ENCODE measurements around the gene SLC6A13. TPM values are rescaled to one million over a fixed set of nuclear protein-coding genes. Genes with fewer than 3 reads are reported as not detected.

Gene SLC6A13
- total RNA-seq, 1 experiment from 2014 or later = 3.5 TPM

- no peak overlapping the region for H3K4me3 Mint-ChIP-seq (ENCODE audit: low read depth, unreplicated experiment)
- no peak for DNase-seq
- no peak overlapping the region for H3K27ac Mint-ChIP-seq (ENCODE audit: unreplicated experiment)
- peaks cover 2% of the 10 kb centered on the region for H3K9me3 Mint-ChIP-seq (ENCODE audit: low read depth, unreplicated experiment)
- peaks cover 9% of the 10 kb centered on the region for H3K36me3 Mint-ChIP-seq (ENCODE audit: insufficient read depth, unreplicated experiment)
- intact Hi-C loops (cut with micrococcal nuclease; ENCODE audit: unreplicated experiment) = no loop called here
- H3K4me1 Mint-ChIP-seq (ENCODE audit: low read depth, unreplicated experiment) = peaks cover 22% of the 10 kb centered on the region
- CTCF ChIA-PET = interaction anchor here (0.7 kb wide), 1 partner anchor 121 kb away, joined by 3 read pairs; no protein-coding TSS in a partner anchor
- BruUV-seq (replicated peaks) = no TSS peak
- no peak for TF ChIP-seq CTCF (IDR thresholded peaks at IDR 0.05; ENCODE audit: unreplicated experiment)
- H3K27me3 Mint-ChIP-seq (ENCODE audit: unreplicated experiment) = peaks cover 91% of the 10 kb centered on the region
Measured at GRCh38 chr12:212415-212714, 50.3 kb downstream of the SLC6A13 start.

- Mint-ChIP-seq H3K4me3 (ENCODE audit: low read depth, unreplicated experiment) (no peak overlapping the region), H3K9me3 (ENCODE audit: low read depth, unreplicated experiment) (no peaks in the 10 kb centered on the region), H3K4me1 (ENCODE audit: low read depth, unreplicated experiment) (peaks cover 22% of the 10 kb centered on the region), H3K27me3 (ENCODE audit: unreplicated experiment) (peaks cover 91% of the 10 kb centered on the region), H3K36me3 (ENCODE audit: insufficient read depth, unreplicated experiment) (peaks cover 9% of the 10 kb centered on the region), H3K27ac (ENCODE audit: unreplicated experiment) (no peak overlapping the region)
- CTCF ChIA-PET = interaction anchor here (0.7 kb wide), 1 partner anchor 121 kb away, joined by 3 read pairs; no protein-coding TSS in a partner anchor
- no peak for TF ChIP-seq CTCF (IDR thresholded peaks at IDR 0.05; ENCODE audit: unreplicated experiment)
- BruUV-seq (replicated peaks) = no TSS peak
- DNase-seq = no peak
- intact Hi-C loops (cut with micrococcal nuclease; ENCODE audit: unreplicated experiment) = no loop called here
Measured at GRCh38 chr12:211639-212414, 50.8 kb downstream of the SLC6A13 start.

- Mint-ChIP-seq H3K9me3 (ENCODE audit: low read depth, unreplicated experiment) (no peaks in the 10 kb centered on the region), H3K4me3 (ENCODE audit: low read depth, unreplicated experiment) (no peak overlapping the region), H3K4me1 (ENCODE audit: low read depth, unreplicated experiment) (peaks cover 22% of the 10 kb centered on the region), H3K27me3 (ENCODE audit: unreplicated experiment) (peaks cover 93% of the 10 kb centered on the region), H3K36me3 (ENCODE audit: insufficient read depth, unreplicated experiment) (peaks cover 9% of the 10 kb centered on the region), H3K27ac (ENCODE audit: unreplicated experiment) (no peak overlapping the region)
- no TSS peak for BruUV-seq (replicated peaks)
- intact Hi-C loops (cut with micrococcal nuclease; ENCODE audit: unreplicated experiment) = no loop called here
- no peak for DNase-seq
- CTCF ChIA-PET = no interaction called here
- no peak for TF ChIP-seq CTCF (IDR thresholded peaks at IDR 0.05; ENCODE audit: unreplicated experiment)
Measured at GRCh38 chr12:211142-211465, 51.5 kb downstream of the SLC6A13 start.

GRCh38 chr12:210277-211141 is 52.1 kb downstream of the SLC6A13 start:
- H3K9me3 Mint-ChIP-seq (ENCODE audit: low read depth, unreplicated experiment) = no peaks in the 10 kb centered on the region

More at GRCh38 chr12:210277-211141, 52.1 kb downstream of the SLC6A13 start:
- DNase-seq = no peak
- Mint-ChIP-seq H3K4me3 (ENCODE audit: low read depth, unreplicated experiment) (no peak overlapping the region), H3K27me3 (ENCODE audit: unreplicated experiment) (peaks cover 99% of the 10 kb centered on the region), H3K4me1 (ENCODE audit: low read depth, unreplicated experiment) (peaks cover 22% of the 10 kb centered on the region), H3K27ac (ENCODE audit: unreplicated experiment) (no peak overlapping the region), H3K36me3 (ENCODE audit: insufficient read depth, unreplicated experiment) (peaks cover 9% of the 10 kb centered on the region)
- TF ChIP-seq CTCF (IDR thresholded peaks at IDR 0.05; ENCODE audit: unreplicated experiment) = no peak
- CTCF ChIA-PET = interaction anchor here (0.9 kb wide), 1 partner anchor 20 kb away, joined by 3 read pairs; no protein-coding TSS in a partner anchor
- no TSS peak for BruUV-seq (replicated peaks)
- intact Hi-C loops (cut with micrococcal nuclease; ENCODE audit: unreplicated experiment) = no loop called here

Measured in Calu3 (cell line).